Measurements from ENCODE around the gene ITPA.

The ITPA gene

DNA sequence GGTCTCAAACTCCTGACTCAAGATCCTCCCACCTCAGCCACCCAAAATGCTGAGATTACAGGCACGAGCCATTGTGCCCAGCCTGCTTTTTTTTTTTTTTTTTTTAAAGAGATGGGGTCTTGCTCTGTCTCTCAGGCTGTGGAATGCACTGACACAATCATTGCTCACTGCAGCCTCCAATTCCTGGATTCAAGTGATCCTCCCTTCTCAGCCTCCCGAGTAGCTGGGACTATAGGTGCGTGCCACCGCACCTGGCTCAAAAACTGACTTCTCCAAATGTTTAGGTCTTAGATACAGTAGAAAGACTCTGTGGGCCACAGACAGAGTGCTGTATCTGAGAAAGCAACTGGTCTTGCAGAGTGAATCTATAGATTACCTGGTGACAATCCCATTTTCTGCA is 60.8 kb downstream of the ITPA start:
- no peaks in the 10 kb centered on the region for H3K4me1 ChIP-seq (ENCODE audit: control insufficient read depth in 1 of 2, insufficient read depth in 2 of 2, low read length in 2 of 2)
- no peak overlapping the region for H3K4me3 ChIP-seq (ENCODE audit: low read depth in 1 of 2, low read length in 2 of 2)
- no peaks in the 10 kb centered on the region for H3K9me3 ChIP-seq (ENCODE audit: control insufficient read depth in 1 of 2, low read length in 2 of 2)
- H3K27me3 ChIP-seq (ENCODE audit: control insufficient read depth in 1 of 2, insufficient read depth in 2 of 2, low read length in 2 of 2): no peaks in the 10 kb centered on the region
- peaks cover 1 to 18% of the 10 kb centered on the region in 2 donors for H3K36me3 ChIP-seq (ENCODE audit: control insufficient read depth in 1 of 2, insufficient read depth in 2 of 2, low read length in 2 of 2)
- H3K27ac ChIP-seq (ENCODE audit: low read depth, low read length): no peak overlapping the region
- no peak overlapping the region for H3K9ac ChIP-seq (ENCODE audit: low read depth in 1 of 2, low read length in 2 of 2)

- no peaks in the 10 kb centered on the region for H3K9me3 ChIP-seq (ENCODE audit: control insufficient read depth in 1 of 2, low read length in 2 of 2)
- H3K4me1 ChIP-seq (ENCODE audit: control insufficient read depth in 1 of 2, insufficient read depth in 2 of 2, low read length in 2 of 2): no peaks in the 10 kb centered on the region
- H3K9ac ChIP-seq (ENCODE audit: low read depth in 1 of 2, low read length in 2 of 2): no peak overlapping the region
- peaks cover 7 to 32% of the 10 kb centered on the region in 2 donors for H3K36me3 ChIP-seq (ENCODE audit: control insufficient read depth in 1 of 2, insufficient read depth in 2 of 2, low read length in 2 of 2)
- H3K4me3 ChIP-seq (ENCODE audit: low read depth in 1 of 2, low read length in 2 of 2): no peak overlapping the region
- no peak overlapping the region for H3K27ac ChIP-seq (ENCODE audit: low read depth, low read length)
- no peaks in the 10 kb centered on the region for H3K27me3 ChIP-seq (ENCODE audit: control insufficient read depth in 1 of 2, insufficient read depth in 2 of 2, low read length in 2 of 2)
Measured at GRCh38 chr20:3273371-3273770, 64.1 kb downstream of the ITPA start.
